Activated naive CD4-positive, alpha-beta T cell treated with anti-CD3 and anti-CD28 coated beads, Interleukin-2, amount 10 ng/mL, durations not matched to agents 7 days and 5 days (primary cell): ENCODE results near the gene LGALSL.

Experiments
- CTCF ChIA-PET: fragments of 350-600 bp; sonication (Branson Sonifier 250); formaldehyde crosslinking; loops from one replicate; lab custom pipeline; 2021; ENCODE audit warnings: antibody characterized with exemption; lab: Charles Lee
- DNase-seq: peaks from one replicate; pipeline ENCODE4 v3.0.0-alpha.2; 2020
- H3K27ac Mint-ChIP-seq: one replicate; pipeline ENCODE4 v1.8.0; 2021; ENCODE audit warnings: mild to moderate bottlenecking, moderate library complexity, mixed read lengths
- H3K27me3 Mint-ChIP-seq: one replicate; pipeline ENCODE4 v1.8.0; 2021; ENCODE audit warnings: mild to moderate bottlenecking, mixed read lengths
- H3K36me3 Mint-ChIP-seq: one replicate; pipeline ENCODE4 v1.8.0; 2021; ENCODE audit warnings: mixed read lengths
- H3K4me1 Mint-ChIP-seq: one replicate; pipeline ENCODE4 v1.8.0; 2021; ENCODE audit warnings: mixed read lengths
- H3K4me3 Mint-ChIP-seq: one replicate; pipeline ENCODE4 v1.8.0; 2021; ENCODE audit warnings: mild to moderate bottlenecking, moderate library complexity, mixed read lengths
- H3K9me3 Mint-ChIP-seq: one replicate; pipeline ENCODE4 v1.8.0; 2021; ENCODE audit warnings: mixed read lengths

LGALSL gene

DNA sequence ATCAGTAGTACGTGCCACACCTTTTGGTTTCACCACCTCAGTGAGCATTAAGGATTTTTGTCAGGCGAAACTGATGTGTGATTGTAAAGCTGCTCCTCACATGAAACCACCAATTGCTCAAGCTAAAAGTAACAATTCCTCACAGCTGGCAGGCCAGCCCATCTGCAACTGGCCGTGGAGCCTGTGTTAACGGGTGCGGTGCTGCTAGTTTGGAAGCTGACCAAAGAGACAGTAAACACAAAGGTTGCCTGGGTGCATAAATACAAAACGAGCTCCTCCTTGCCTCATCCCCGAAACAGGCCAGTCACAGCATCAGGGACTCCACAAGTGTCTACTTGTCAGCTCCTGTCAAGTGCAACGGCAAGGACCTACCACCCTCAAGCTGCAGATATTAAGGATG is 32.0 kb downstream of the LGALSL start:
- CTCF ChIA-PET: interaction anchor here (0.7 to 12.9 kb wide), 7 partner anchors 12 to 440 kb away, joined by 3 to 211 read pairs (median 3); no protein-coding TSS in a partner anchor
- H3K4me3 Mint-ChIP-seq: no peak overlapping the region
- no peak for DNase-seq
- H3K4me1 Mint-ChIP-seq: peaks cover 39% of the 10 kb centered on the region
- no peak overlapping the region for H3K27ac Mint-ChIP-seq
- no peaks in the 10 kb centered on the region for H3K36me3 Mint-ChIP-seq
- H3K27me3 Mint-ChIP-seq: peaks cover 46% of the 10 kb centered on the region
- H3K9me3 Mint-ChIP-seq: no peaks in the 10 kb centered on the region

DNA sequence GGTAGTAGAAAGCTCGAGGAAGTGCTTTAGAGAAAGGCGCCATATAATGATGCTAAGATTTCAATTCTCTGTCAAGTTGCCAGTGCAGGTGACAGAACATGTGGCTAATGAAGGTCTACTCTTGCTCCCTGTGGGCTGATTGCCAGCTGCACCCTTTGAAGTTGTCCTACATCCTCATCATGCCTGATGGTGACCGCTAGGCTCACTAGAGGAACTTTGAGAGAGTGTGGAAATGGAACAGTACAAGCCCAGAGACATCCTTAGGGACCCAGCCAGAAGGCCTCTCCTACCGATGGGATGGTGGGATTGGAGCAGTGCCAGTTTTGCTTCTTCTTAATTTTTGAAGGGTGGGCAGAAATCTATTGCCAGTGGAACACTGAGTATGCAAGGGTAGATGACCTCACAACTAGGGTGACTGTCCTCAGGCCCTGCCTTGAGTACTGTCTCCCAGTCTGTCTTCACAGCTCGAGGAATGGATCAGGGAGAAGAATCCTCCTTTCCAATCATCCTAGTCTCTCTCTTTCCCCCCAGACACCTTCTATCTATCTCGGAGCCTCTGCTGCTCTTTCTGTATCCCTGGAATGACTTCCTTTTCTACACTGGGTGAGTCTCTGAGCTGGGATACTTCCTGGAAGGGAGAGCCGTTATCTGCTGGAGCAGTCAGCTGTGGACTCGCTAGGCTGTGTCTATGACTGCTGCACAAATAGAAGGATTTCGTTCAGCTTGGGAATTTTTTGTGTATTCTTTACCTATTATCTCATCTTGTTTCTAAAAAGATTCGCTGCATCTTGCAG is 33.5 kb downstream of the LGALSL start:
- CTCF ChIA-PET: interaction anchor here (0.8 to 12.9 kb wide), 37 partner anchors 9 to 540 kb away, joined by 3 to 211 read pairs (median 4); partner anchors contain the start of gene LGALSL
- Mint-ChIP-seq H3K27me3 (peaks cover 47% of the 10 kb centered on the region), H3K4me1 (peaks cover 33% of the 10 kb centered on the region), H3K4me3 (no peak overlapping the region), H3K9me3 (no peaks in the 10 kb centered on the region), H3K27ac (no peak overlapping the region), H3K36me3 (no peaks in the 10 kb centered on the region)
- no peak for DNase-seq

DNA sequence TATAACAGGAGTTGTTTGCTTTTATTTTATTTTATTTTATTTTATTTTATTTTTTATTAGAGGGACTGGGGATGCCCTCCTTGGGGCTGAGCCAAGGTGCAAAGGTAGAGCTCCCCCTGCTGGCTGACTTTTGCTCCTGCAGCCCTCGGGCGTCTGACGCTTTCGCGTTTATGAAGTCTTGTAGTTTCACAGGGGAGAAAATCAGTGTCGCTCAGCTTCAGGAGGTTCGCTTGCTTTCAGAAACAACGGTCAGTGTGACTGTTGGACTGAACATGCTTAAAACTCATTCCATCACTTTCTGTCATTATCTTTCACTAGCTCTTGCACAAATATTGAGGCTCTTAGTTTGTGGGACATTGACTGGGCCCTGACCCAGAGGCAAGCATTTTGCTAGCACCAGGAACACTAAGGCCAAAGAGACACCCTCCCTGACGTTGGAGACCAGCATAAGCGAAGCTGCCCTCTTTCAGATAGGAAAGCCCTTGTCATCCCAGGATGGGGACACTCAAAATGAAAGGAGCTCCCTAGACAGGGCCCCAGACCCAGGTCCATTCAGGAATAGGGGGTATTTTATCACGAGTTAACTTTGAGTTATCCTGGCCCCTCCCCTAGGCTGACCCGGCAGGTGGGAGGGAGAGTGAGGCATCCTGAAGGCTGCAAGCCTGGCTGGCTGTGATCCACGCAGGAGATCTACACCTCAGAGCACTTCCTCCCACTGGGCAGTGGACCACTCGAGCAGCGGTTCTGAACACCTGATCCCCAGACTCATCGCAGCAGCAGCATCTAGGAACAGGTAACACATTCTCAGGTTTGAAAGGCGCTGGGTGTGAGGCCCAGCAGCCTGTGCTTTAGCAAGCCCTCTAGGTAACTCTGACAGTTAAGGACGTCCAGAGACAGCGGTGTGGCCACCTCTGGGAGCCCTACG is 34.4 kb downstream of the LGALSL start:
- CTCF ChIA-PET: interaction anchor here (0.8 to 12.9 kb wide), 40 partner anchors 8 to 541 kb away, joined by 3 to 211 read pairs (median 4); partner anchors contain the start of gene LGALSL
- Mint-ChIP-seq H3K4me1 (peaks cover 33% of the 10 kb centered on the region), H3K4me3 (no peak overlapping the region), H3K9me3 (no peaks in the 10 kb centered on the region), H3K27ac (no peak overlapping the region), H3K36me3 (no peaks in the 10 kb centered on the region), H3K27me3 (peaks cover 56% of the 10 kb centered on the region)
- DNase-seq: peak; percentile 86

DNA sequence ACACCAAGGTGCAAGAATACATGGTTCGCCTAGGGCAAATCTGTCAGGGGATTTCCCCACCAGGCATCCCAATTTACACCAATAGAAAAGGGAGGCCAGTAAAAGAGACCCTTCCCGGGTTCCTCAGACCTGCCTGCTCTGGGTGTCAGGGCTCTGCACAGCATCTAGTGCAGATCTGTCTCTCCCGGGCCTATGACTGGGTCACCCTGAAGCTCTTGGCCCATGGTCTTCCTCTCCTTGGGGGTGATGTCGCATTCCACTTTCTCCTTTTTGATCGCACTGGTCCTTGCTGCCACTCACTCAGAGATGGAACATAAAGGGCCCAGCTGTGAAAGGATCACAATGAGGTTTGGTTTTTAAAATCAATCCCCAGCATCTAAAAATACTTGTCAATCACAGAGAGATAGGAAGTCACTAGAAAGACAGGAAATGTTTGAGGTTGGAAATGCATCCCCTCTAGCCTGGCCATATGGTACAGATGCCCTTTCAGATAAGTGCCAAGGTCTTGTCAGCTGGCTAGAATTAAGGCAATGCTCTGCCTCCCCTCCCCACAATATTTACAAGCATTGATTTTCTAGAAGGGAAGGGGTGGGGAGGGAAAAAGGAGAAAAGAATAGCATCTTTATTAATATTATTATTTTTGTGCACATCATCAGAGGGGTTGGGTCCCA is 35.3 kb downstream of the LGALSL start:
- peaks cover 56% of the 10 kb centered on the region for H3K27me3 Mint-ChIP-seq
- peaks cover 33% of the 10 kb centered on the region for H3K4me1 Mint-ChIP-seq
- CTCF ChIA-PET: interaction anchor here (1.2 to 12.9 kb wide), 7 partner anchors 11 to 486 kb away, joined by 3 to 211 read pairs (median 19); no protein-coding TSS in a partner anchor
- H3K9me3 Mint-ChIP-seq: no peaks in the 10 kb centered on the region
- no peak for DNase-seq
- no peaks in the 10 kb centered on the region for H3K36me3 Mint-ChIP-seq
- H3K27ac Mint-ChIP-seq: no peak overlapping the region
- no peak overlapping the region for H3K4me3 Mint-ChIP-seq

DNA sequence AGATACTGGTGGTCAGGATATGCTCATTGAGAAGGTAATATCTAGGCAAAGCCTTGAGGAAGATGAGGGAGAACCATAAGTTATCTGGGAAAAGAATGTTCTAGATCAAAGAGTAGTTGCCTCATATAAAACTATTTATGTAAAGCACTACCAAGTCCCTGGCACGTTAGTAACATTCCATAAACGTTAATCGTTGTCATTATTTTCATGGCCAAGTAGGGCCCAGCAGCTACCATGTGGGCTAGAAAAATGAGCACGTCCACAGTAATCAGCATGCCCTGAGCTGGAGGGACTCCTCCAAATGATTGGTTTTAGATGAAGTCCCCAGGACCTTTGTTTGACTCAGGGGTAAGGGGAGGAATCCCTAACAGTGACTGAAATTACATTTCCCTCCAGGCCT is 37.5 kb downstream of the LGALSL start:
- peaks cover 44% of the 10 kb centered on the region for H3K27me3 Mint-ChIP-seq
- H3K27ac Mint-ChIP-seq: no peak overlapping the region
- H3K4me1 Mint-ChIP-seq: peaks cover 26% of the 10 kb centered on the region
- H3K9me3 Mint-ChIP-seq: no peaks in the 10 kb centered on the region
- H3K36me3 Mint-ChIP-seq: no peaks in the 10 kb centered on the region
- H3K4me3 Mint-ChIP-seq: no peak overlapping the region
- DNase-seq: no peak
- CTCF ChIA-PET: interaction anchor here (0.8 kb wide), 1 partner anchor 161 kb away, joined by 4 read pairs; no protein-coding TSS in a partner anchor

DNA sequence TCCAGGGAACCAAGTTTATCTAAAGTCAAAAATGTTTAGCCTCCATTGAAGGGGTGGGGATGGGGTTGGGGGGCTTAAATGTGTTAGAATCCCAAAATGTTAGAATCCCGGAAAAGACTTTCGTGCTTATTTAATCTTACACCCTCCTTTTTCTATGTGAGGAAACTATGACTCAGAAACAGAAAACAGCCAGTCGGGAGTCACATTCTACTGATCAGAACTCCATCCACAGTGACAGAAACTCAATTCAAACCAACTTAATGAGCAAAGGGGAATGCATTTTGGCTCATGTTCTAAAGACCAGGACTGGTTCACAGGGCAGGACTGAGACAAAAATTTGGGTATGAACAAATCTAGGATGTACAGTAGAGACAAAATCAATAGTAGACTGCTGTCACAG is 38.3 kb downstream of the LGALSL start:
- peaks cover 26% of the 10 kb centered on the region for H3K4me1 Mint-ChIP-seq
- H3K36me3 Mint-ChIP-seq: no peaks in the 10 kb centered on the region
- no peaks in the 10 kb centered on the region for H3K9me3 Mint-ChIP-seq
- no peak overlapping the region for H3K27ac Mint-ChIP-seq
- CTCF ChIA-PET: no interaction called here
- DNase-seq: no peak
- H3K27me3 Mint-ChIP-seq: peaks cover 48% of the 10 kb centered on the region
- no peak overlapping the region for H3K4me3 Mint-ChIP-seq

DNA sequence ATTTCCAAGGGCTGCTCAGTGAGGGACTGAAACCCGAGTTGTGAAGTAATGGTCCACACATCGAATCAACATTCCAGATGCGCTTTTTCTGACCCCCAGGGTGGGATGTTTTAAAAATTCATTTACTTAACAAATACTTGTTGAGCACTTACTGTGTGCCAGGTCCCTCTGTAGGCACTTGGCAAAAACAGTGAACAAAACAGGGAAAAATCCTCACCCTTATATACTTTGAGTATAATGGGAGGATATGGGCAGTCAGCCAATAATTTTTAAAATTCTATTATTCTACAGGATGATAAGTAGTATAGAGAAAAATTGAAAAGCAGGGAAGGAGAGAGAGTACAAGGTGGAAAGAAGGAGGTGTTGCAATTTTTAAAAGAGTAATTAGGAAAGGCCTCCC is 38.9 kb downstream of the LGALSL start:
- H3K4me3 Mint-ChIP-seq: no peak overlapping the region
- H3K27me3 Mint-ChIP-seq: peaks cover 48% of the 10 kb centered on the region
- H3K36me3 Mint-ChIP-seq: no peaks in the 10 kb centered on the region
- DNase-seq: no peak
- no peaks in the 10 kb centered on the region for H3K9me3 Mint-ChIP-seq
- CTCF ChIA-PET: interaction anchor here (0.6 kb wide), 1 partner anchor 162 kb away, joined by 3 read pairs; no protein-coding TSS in a partner anchor
- no peak overlapping the region for H3K27ac Mint-ChIP-seq
- peaks cover 24% of the 10 kb centered on the region for H3K4me1 Mint-ChIP-seq

DNA sequence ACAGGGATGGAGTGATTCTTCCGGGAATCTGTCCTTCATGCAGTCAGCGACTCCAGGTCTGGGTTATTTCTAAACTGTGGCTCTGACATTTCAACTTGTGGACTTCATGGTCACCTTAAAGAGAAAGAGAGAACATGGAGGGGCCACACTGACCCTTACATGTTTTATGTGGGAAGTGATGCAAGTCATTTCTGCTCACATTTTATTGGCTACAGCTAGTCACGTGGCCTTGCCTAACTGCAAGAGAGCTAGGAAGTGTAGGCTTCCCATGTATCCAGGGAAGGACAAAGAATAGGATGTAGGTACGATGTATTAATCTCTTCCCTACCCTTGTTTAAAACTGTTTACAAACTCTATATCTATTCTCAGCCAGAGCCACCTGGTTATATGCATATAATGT is 39.8 kb downstream of the LGALSL start:
- Mint-ChIP-seq H3K27ac (no peak overlapping the region), H3K36me3 (no peaks in the 10 kb centered on the region), H3K4me3 (no peak overlapping the region), H3K9me3 (no peaks in the 10 kb centered on the region), H3K27me3 (peaks cover 51% of the 10 kb centered on the region), H3K4me1 (peaks cover 15% of the 10 kb centered on the region)
- CTCF ChIA-PET: interaction anchor here (1.3 kb wide), 1 partner anchor 163 kb away, joined by 5 read pairs; no protein-coding TSS in a partner anchor
- DNase-seq: no peak

DNA sequence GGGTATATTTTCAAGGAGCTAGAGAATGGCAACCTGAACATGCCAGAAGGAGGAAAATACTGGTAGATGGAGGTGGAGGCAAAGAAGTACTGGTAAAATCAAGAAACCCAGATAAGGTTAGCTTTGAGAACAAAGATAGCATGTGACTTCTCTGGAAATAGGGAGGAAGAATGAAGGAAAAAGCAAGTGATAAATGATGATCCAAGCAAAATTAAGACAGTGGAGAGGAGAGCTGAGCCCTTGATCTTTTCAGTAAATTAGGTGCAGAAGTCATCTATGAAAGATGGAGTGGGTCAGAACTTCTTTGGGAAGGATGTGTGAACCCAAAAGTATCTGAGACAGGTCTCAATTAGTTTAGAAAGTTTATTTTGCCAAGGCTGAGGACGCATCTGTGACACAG is 44.5 kb downstream of the LGALSL start:
- no peaks in the 10 kb centered on the region for H3K36me3 Mint-ChIP-seq
- H3K27ac Mint-ChIP-seq: no peak overlapping the region
- H3K27me3 Mint-ChIP-seq: peaks cover 32% of the 10 kb centered on the region
- no peak for DNase-seq
- CTCF ChIA-PET: interaction anchor here (0.8 to 1.6 kb wide), 3 partner anchors 11 to 168 kb away, joined by 3 to 7 read pairs (median 4); no protein-coding TSS in a partner anchor
- H3K9me3 Mint-ChIP-seq: no peaks in the 10 kb centered on the region
- no peak overlapping the region for H3K4me3 Mint-ChIP-seq
- peaks cover 19% of the 10 kb centered on the region for H3K4me1 Mint-ChIP-seq

DNA sequence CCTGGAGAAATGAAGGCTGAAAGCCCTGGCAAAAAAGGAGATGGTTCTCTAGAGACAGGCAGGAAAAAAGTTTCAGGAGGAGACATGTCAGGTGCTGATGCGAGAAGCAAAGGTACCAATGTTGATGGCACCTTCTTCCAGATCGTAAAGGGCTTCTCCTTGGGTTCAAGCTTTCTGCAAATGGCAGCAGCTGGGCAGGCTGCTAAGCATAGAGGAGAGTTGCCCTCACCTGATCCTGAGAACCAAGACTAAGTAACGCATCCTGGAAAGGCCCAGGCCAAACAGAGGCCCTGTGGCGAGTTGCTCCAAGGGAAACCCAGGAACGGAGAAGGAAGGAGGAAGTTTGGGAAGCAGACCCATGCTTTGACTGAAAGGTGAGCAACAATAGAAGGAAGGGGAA is 46.6 kb downstream of the LGALSL start:
- no peak overlapping the region for H3K27ac Mint-ChIP-seq
- H3K27me3 Mint-ChIP-seq: peaks cover 37% of the 10 kb centered on the region
- CTCF ChIA-PET: interaction anchor here (1.7 kb wide), 1 partner anchor 13 kb away, joined by 8 read pairs; no protein-coding TSS in a partner anchor
- DNase-seq: no peak
- H3K4me3 Mint-ChIP-seq: no peak overlapping the region
- H3K4me1 Mint-ChIP-seq: peaks cover 19% of the 10 kb centered on the region
- H3K9me3 Mint-ChIP-seq: no peaks in the 10 kb centered on the region
- H3K36me3 Mint-ChIP-seq: no peaks in the 10 kb centered on the region

DNA sequence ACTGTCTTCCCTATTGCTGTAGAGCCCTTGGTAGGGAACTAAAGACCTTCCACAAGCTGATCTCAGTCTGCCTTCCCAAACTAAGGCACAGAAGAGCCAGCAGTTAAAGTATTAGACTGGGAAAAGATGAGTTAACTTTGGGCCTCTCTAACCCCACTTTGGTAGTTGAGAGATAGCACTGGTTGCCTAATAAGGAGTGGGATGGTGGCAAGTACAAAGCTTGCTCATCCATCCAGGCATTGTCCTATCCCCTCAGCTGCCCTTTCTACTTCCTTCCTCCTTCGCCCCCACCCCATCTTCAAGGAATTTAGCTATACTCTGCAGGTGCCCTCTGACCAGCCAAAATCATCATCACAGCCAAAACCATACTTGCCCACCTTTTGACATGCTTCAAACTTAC is 48.0 kb downstream of the LGALSL start:
- DNase-seq: no peak
- H3K9me3 Mint-ChIP-seq: no peaks in the 10 kb centered on the region
- peaks cover 19% of the 10 kb centered on the region for H3K4me1 Mint-ChIP-seq
- H3K27me3 Mint-ChIP-seq: peaks cover 36% of the 10 kb centered on the region
- no peak overlapping the region for H3K27ac Mint-ChIP-seq
- CTCF ChIA-PET: interaction anchor here (1.5 to 1.6 kb wide), 2 partner anchors 14 to 16 kb away, joined by 3 to 8 read pairs; no protein-coding TSS in a partner anchor
- no peak overlapping the region for H3K4me3 Mint-ChIP-seq
- no peaks in the 10 kb centered on the region for H3K36me3 Mint-ChIP-seq

DNA sequence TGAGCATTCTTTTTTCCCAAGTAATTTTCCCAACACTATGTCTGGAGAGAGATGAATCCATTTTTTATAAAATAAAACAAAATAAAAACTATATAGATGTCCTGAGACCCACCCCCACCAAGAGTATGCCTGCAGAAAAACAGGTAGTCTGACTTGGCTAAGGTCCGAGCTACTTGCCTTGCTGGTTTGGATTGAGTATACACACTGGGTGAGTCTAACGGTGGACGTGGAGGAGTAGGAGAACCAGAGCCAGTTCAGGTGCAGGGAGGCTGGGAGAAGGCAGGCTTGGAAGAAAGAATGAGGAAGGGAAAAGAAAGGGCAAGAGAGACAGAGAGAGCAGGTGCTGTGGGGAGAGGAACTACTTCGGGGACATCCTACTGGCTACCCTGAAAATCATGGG is 48.9 kb downstream of the LGALSL start:
- DNase-seq: no peak
- CTCF ChIA-PET: no interaction called here
- peaks cover 27% of the 10 kb centered on the region for H3K27me3 Mint-ChIP-seq
- H3K36me3 Mint-ChIP-seq: no peaks in the 10 kb centered on the region
- no peaks in the 10 kb centered on the region for H3K9me3 Mint-ChIP-seq
- no peak overlapping the region for H3K4me3 Mint-ChIP-seq
- H3K27ac Mint-ChIP-seq: no peak overlapping the region
- peaks cover 19% of the 10 kb centered on the region for H3K4me1 Mint-ChIP-seq
